Spleen (tissue), 7 donors: ENCODE measurements around the gene PLCB2.

Experiments used
- POLR2A ChIP-seq, 3 donors: fragments of 450-650 bp; IDR thresholded peaks; one replicate each; pipeline ENCODE4 v1.5.1; 2017; ENCODE audit warnings: antibody characterized with exemption in 3 of 3, mild to moderate bottlenecking in 1 of 3
- TF ChIP-seq, protein P1 (sequence below), 11 experiments: fragments of 200-600 bp in 7 of 11; fragments of 450-650 bp in 4 of 11; sonication (generic) in 4 of 11; IDR thresholded peaks in 8 of 11; conservative IDR thresholded peaks in 3 of 11; 1 replicate in 7 of 11; 2 replicates in 4 of 11; pipeline versions ENCODE4 v1.4.0 to v1.8.0; 2016 to 2021; ENCODE audit warnings: antibody characterized with exemption in 11 of 11, inconsistent platforms in 4 of 11, mild to moderate bottlenecking in 1 of 11
- donor health status: DM: no; HTN: no; CAD: no; lungs with moderate emphysema.
- donor health status: DM: no; HTN: no; CAD: no.
- donor health status: DM: no; HTN: no; CAD: no.

- no peak for TF ChIP-seq POLR2A (IDR thresholded peaks at IDR 0.05)
- TF ChIP-seq, protein P1, sequence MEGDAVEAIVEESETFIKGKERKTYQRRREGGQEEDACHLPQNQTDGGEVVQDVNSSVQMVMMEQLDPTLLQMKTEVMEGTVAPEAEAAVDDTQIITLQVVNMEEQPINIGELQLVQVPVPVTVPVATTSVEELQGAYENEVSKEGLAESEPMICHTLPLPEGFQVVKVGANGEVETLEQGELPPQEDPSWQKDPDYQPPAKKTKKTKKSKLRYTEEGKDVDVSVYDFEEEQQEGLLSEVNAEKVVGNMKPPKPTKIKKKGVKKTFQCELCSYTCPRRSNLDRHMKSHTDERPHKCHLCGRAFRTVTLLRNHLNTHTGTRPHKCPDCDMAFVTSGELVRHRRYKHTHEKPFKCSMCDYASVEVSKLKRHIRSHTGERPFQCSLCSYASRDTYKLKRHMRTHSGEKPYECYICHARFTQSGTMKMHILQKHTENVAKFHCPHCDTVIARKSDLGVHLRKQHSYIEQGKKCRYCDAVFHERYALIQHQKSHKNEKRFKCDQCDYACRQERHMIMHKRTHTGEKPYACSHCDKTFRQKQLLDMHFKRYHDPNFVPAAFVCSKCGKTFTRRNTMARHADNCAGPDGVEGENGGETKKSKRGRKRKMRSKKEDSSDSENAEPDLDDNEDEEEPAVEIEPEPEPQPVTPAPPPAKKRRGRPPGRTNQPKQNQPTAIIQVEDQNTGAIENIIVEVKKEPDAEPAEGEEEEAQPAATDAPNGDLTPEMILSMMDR (IDR thresholded peaks at IDR 0.05 in 8 of 11, conservative IDR thresholded peaks at IDR 0.05 in 3 of 11), result no peak
These were observed 56.8 kb downstream of the PLCB2 start for GRCh38 chr15:40250771-40251483.
